H9 (cell line): ENCODE measurements around the gene FTO. TPM values are rescaled to one million over a fixed set of nuclear protein-coding genes. Genes with fewer than 3 reads are reported as not detected.

Source experiments
- DNase-seq: peaks from one replicate; pipeline ENCODE4 v3.0.0-alpha.2; 2017
- H2AFZ ChIP-seq: one replicate; pipeline ENCODE4 v1.6.1; 2013; ENCODE audit warnings: mild to moderate bottlenecking, low read length, control low read depth, moderate library complexity
- H2AK5ac ChIP-seq: 2 replicates; pipeline ENCODE4 v1.6.1; 2013; ENCODE audit warnings: low read length, control low read depth, mixed read lengths; ENCODE audit not compliant: insufficient read length
- H2BK120ac ChIP-seq: one replicate; pipeline ENCODE4 v1.6.1; 2013; ENCODE audit warnings: low read depth, mild to moderate bottlenecking, low read length, control low read depth, inconsistent platforms; ENCODE audit not compliant: poor library complexity, severe bottlenecking
- H2BK12ac ChIP-seq: 2 replicates; pipeline ENCODE4 v1.6.1; 2013; ENCODE audit warnings: low read length, control low read depth, mixed read lengths, low read depth; ENCODE audit not compliant: insufficient read length
- H2BK15ac ChIP-seq: 2 replicates; pipeline ENCODE4 v1.6.1; 2013; ENCODE audit warnings: low read depth, low read length, control low read depth
- H2BK20ac ChIP-seq: one replicate; pipeline ENCODE4 v1.6.1; 2013; ENCODE audit warnings: low read depth, mild to moderate bottlenecking, low read length, control low read depth, inconsistent platforms; ENCODE audit not compliant: poor library complexity, severe bottlenecking
- H2BK5ac ChIP-seq: 2 replicates; pipeline ENCODE4 v1.6.1; 2013; ENCODE audit warnings: low read length, control low read depth, mixed read lengths; ENCODE audit not compliant: insufficient read length
- H3K14ac ChIP-seq: 2 replicates; pipeline ENCODE4 v1.6.1; 2013; ENCODE audit warnings: low read length, control low read depth; ENCODE audit not compliant: insufficient read depth
- H3K18ac ChIP-seq: 2 replicates; pipeline ENCODE4 v1.6.1; 2013; ENCODE audit warnings: low read depth, mild to moderate bottlenecking, mixed read lengths, low read length, control low read depth; ENCODE audit not compliant: insufficient read length
- H3K23ac ChIP-seq: 2 replicates; pipeline ENCODE4 v1.6.1; 2013; ENCODE audit warnings: low read length, control low read depth, mixed read lengths, low read depth; ENCODE audit not compliant: insufficient read length
- H3K23me2 ChIP-seq: 2 replicates; pipeline ENCODE4 v1.6.1; 2013; ENCODE audit warnings: low read depth, mild to moderate bottlenecking, mixed read lengths, low read length, control low read depth; ENCODE audit not compliant: insufficient read length, poor library complexity, severe bottlenecking
- H3K27ac ChIP-seq: 2 replicates; pipeline ENCODE4 v1.5.1; 2013; ENCODE audit warnings: low read length, control low read depth, mixed read lengths, low read depth; ENCODE audit not compliant: insufficient read length
- H3K27me3 ChIP-seq: 2 replicates; pipeline ENCODE4 v1.6.1; 2013; ENCODE audit warnings: low read length, control low read depth, inconsistent platforms; ENCODE audit not compliant: insufficient read depth
- H3K4ac ChIP-seq: 2 replicates; pipeline ENCODE4 v1.6.1; 2013; ENCODE audit warnings: low read depth, mild to moderate bottlenecking, control low read depth, inconsistent platforms, low read length, moderate library complexity
- H3K4me1 ChIP-seq: 2 replicates; pipeline ENCODE4 v1.6.1; 2013; ENCODE audit warnings: low read length, control low read depth, inconsistent platforms; ENCODE audit not compliant: insufficient read depth
- H3K4me2 ChIP-seq: 2 replicates; pipeline ENCODE4 v1.6.1; 2013; ENCODE audit warnings: low read length, control low read depth, mixed read lengths; ENCODE audit not compliant: insufficient read length, insufficient read depth
- H3K56ac ChIP-seq: 2 replicates; pipeline ENCODE4 v1.6.1; 2013; ENCODE audit warnings: low read depth, mild to moderate bottlenecking, mixed read lengths, low read length, control low read depth; ENCODE audit not compliant: insufficient read length
- H3K79me1 ChIP-seq: 2 replicates; pipeline ENCODE4 v1.6.1; 2013; ENCODE audit warnings: low read depth, mild to moderate bottlenecking, moderate library complexity, low read length, control low read depth, inconsistent platforms; ENCODE audit not compliant: insufficient read depth, poor library complexity, severe bottlenecking
- H3K79me2 ChIP-seq: 2 replicates; pipeline ENCODE4 v1.6.1; 2013; ENCODE audit warnings: low read length, control low read depth, inconsistent platforms; ENCODE audit not compliant: insufficient read depth
- H3K9ac ChIP-seq: 2 replicates; pipeline ENCODE4 v1.6.1; 2013; ENCODE audit warnings: low read length, control low read depth, mixed read lengths; ENCODE audit not compliant: insufficient read length; ENCODE audit errors: extremely low read depth
- H3K9me3 ChIP-seq: one replicate; pipeline ENCODE4 v1.6.1; 2013; ENCODE audit warnings: low read depth, low read length, inconsistent platforms; ENCODE audit not compliant: control insufficient read depth
- H3T11ph ChIP-seq: one replicate; pipeline ENCODE4 v1.6.1; 2013; ENCODE audit warnings: mild to moderate bottlenecking, low read length, control low read depth, inconsistent platforms
- H4K20me1 ChIP-seq: one replicate; pipeline ENCODE4 v1.6.1; 2013; ENCODE audit not compliant: control insufficient read depth, insufficient read length, insufficient read depth
- H4K5ac ChIP-seq: 2 replicates; pipeline ENCODE4 v1.6.1; 2013; ENCODE audit warnings: low read depth, mild to moderate bottlenecking, mixed read lengths, low read length, control low read depth; ENCODE audit not compliant: insufficient read length
- H4K8ac ChIP-seq: replicated peaks from 2 replicates; pipeline ENCODE4 v1.6.1; 2013; ENCODE audit warnings: low read length, control low read depth, mixed read lengths, low read depth; ENCODE audit not compliant: insufficient read length
- H4K91ac ChIP-seq: 2 replicates; pipeline ENCODE4 v1.6.1; 2013; ENCODE audit warnings: low read depth, mild to moderate bottlenecking, moderate library complexity, mixed read lengths, low read length, control low read depth; ENCODE audit not compliant: insufficient read length
- H3K27ac Mint-ChIP-seq, 3 experiments: 2 replicates in 2 of 3; 3 replicates in 1 of 3; pipeline ENCODE4 v1.8.0; 2020 to 2021; ENCODE audit warnings: mixed read lengths in 3 of 3, mild to moderate bottlenecking in 1 of 3, moderate library complexity in 1 of 3
- H3K27me3 Mint-ChIP-seq: 2 replicates; pipeline ENCODE4 v1.8.0; 2021; ENCODE audit warnings: low read depth, mild to moderate bottlenecking, moderate library complexity, mixed read lengths
- H3K36me3 Mint-ChIP-seq, 3 experiments: 2 replicates in 2 of 3; 3 replicates in 1 of 3; pipeline ENCODE4 v1.8.0; 2020 to 2021; ENCODE audit warnings: low read depth in 3 of 3, mixed read lengths in 3 of 3; ENCODE audit not compliant: insufficient read depth in 1 of 3
- H3K4me1 Mint-ChIP-seq, 2 experiments: 2 replicates each; pipeline ENCODE4 v1.8.0; 2020; ENCODE audit warnings: mixed read lengths in 2 of 2
- H3K4me3 Mint-ChIP-seq, 2 experiments: 2 replicates in 1 of 2; 3 replicates in 1 of 2; pipeline ENCODE4 v1.8.0; 2020 to 2021; ENCODE audit warnings: mild to moderate bottlenecking in 2 of 2, mixed read lengths in 2 of 2, moderate library complexity in 1 of 2
- H3K9me3 Mint-ChIP-seq, 2 experiments: 2 replicates in 1 of 2; 3 replicates in 1 of 2; pipeline ENCODE4 v1.8.0; 2020; ENCODE audit warnings: mild to moderate bottlenecking in 2 of 2, mixed read lengths in 2 of 2, moderate library complexity in 1 of 2
- CTCF ChIP-seq: fragments of 200-600 bp; sonication (generic); conservative IDR thresholded peaks from 3 replicates; pipeline ENCODE4 v1.8.0; 2021; ENCODE audit warnings: antibody characterized with exemption, mild to moderate bottlenecking
- WGBS: extraction: QIAGEN DNeasy Blood & Tissue Kit; methylation state at CpG from one replicate; pipeline ENCODE4 v1.1.7; 2013; ENCODE audit warnings: missing lambda C conversion rate, low lambda C conversion rate, mixed read lengths; ENCODE audit not compliant: insufficient read length; ENCODE audit errors: extremely low coverage; 5-methylcytosine and 5-hydroxymethylcytosine counted together
- total RNA-seq: library from RNA; stranded (reverse); gene quantifications from 2 replicates; pipeline ENCODE4 v1.2.1, GENCODE V29; 2021

The FTO gene
- total RNA-seq, 1 experiment from 2014 or later, result 67.9 TPM

GRCh38 chr16:53968896-53969295, 264.9 kb downstream of the FTO start:
- Histone ChIP-seq H4K20me1 (no peaks in the 10 kb centered on the region), H3K23me2 (no peaks in the 10 kb centered on the region), H3K4ac (no peak overlapping the region), H3K9ac (no peak overlapping the region), H3K56ac (no peak overlapping the region), H4K5ac (no peak overlapping the region), H3K4me2 (no peak overlapping the region), H3K14ac (no peak overlapping the region), H2BK20ac (no peak overlapping the region), H2BK12ac (no peak overlapping the region), H3K27me3 (no peaks in the 10 kb centered on the region), H3K27ac (no peak overlapping the region), H3K79me2 (no peaks in the 10 kb centered on the region), H3K9me3 (no peaks in the 10 kb centered on the region), H2BK15ac (no peak overlapping the region), H2BK5ac (no peak overlapping the region), H4K8ac (no peak overlapping the region), H2BK120ac (no peak overlapping the region), H3K18ac (no peak overlapping the region), H3K23ac (no peak overlapping the region), H4K91ac (no peak overlapping the region), H2AFZ (no peak overlapping the region), H2AK5ac (no peak overlapping the region), H3K79me1 (no peaks in the 10 kb centered on the region), H3T11ph (no peak overlapping the region), H3K4me1 (peaks cover 6% of the 10 kb centered on the region; the same call in 1 of the 2 replicates)
- Mint-ChIP-seq H3K9me3 (no peaks in the 10 kb centered on the region), H3K27ac (peak overlapping the region in 1 of 3 experiments; percentile 47; a peak in 1 of 7 replicates), H3K4me1 (peaks cover 15 to 17% of the 10 kb centered on the region in 2 experiments), H3K4me3 (no peak overlapping the region), H3K27me3 (no peaks in the 10 kb centered on the region), H3K36me3 (peaks cover 0 to 2% (median 0%) of the 10 kb centered on the region in 3 experiments; a peak in 1 of 7 replicates)
- no CpG with 5 or more reads among the region's 1 CpG for WGBS
- no peak for DNase-seq
- no peak for TF ChIP-seq CTCF
